ENCODE measurements around the gene NBEAL2. TPM values are rescaled to one million over a fixed set of nuclear protein-coding genes. Genes with fewer than 3 reads are reported as not detected.

Gene NBEAL2
- total and polyA plus RNA-seq, 2 donors (not counting 1 experiment from before 2014, with no cell fraction given) = 1.5 to 4.5 TPM

DNA sequence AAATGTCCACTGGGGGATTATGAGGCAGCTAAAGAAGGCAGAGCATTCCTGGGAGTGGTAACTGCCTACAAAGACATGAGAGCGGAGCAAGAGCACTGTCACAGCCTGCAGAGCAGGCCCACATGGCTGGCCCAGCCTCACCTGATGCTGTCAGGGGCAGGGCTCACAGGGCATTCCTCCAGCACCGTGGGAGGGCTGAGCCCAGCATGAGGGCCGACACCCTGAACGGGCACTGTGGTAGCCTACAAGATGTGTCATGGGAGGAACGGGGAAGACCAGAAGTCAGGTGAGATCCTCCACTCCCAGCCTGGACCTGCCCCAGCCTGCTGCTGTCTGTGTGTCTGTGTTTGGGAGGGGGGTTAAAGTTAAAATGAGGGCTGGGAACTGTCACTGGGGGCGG is 33.0 kb upstream of the NBEAL2 start:
- DNase-seq (ENCODE audit: low read depth in 2 of 2) = no peak
- H2AFZ ChIP-seq (ENCODE audit: low read length) = no peak overlapping the region
- no peaks in the 10 kb centered on the region for H3K27me3 ChIP-seq (ENCODE audit: control insufficient read depth, insufficient read depth, low read length)
- no peak overlapping the region for H3K4me3 ChIP-seq (replicated peaks in 1 of 4; ENCODE audit: control extremely low read depth in 1 of 4, insufficient read depth in 1 of 4, low read depth in 3 of 4, low read length in 4 of 4)
- H3K79me2 ChIP-seq (ENCODE audit: control insufficient read depth, insufficient read depth, low read length) = peaks cover 88% of the 10 kb centered on the region
- peaks cover 2% of the 10 kb centered on the region for H3K36me3 ChIP-seq (ENCODE audit: control insufficient read depth, insufficient read depth, low read length)
- H3K27ac ChIP-seq (ENCODE audit: insufficient read depth, low read length) = no peak overlapping the region
- no peaks in the 10 kb centered on the region for H3K9me3 ChIP-seq (ENCODE audit: control insufficient read depth, insufficient read depth, low read depth, low read length)
- no peak overlapping the region for H3K4me2 ChIP-seq (ENCODE audit: extremely low read depth, insufficient read depth, low read length)
- no peaks in the 10 kb centered on the region for H4K20me1 ChIP-seq (ENCODE audit: control insufficient read depth, extremely low read depth, insufficient read depth, low read length)
- no peak overlapping the region for H3K9ac ChIP-seq (ENCODE audit: insufficient read depth, low read length)
- no peak for TF ChIP-seq EZH2 (IDR thresholded peaks at IDR 0.05; ENCODE audit: low read length, missing control alignments)
- TF ChIP-seq, protein P1, sequence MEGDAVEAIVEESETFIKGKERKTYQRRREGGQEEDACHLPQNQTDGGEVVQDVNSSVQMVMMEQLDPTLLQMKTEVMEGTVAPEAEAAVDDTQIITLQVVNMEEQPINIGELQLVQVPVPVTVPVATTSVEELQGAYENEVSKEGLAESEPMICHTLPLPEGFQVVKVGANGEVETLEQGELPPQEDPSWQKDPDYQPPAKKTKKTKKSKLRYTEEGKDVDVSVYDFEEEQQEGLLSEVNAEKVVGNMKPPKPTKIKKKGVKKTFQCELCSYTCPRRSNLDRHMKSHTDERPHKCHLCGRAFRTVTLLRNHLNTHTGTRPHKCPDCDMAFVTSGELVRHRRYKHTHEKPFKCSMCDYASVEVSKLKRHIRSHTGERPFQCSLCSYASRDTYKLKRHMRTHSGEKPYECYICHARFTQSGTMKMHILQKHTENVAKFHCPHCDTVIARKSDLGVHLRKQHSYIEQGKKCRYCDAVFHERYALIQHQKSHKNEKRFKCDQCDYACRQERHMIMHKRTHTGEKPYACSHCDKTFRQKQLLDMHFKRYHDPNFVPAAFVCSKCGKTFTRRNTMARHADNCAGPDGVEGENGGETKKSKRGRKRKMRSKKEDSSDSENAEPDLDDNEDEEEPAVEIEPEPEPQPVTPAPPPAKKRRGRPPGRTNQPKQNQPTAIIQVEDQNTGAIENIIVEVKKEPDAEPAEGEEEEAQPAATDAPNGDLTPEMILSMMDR (conservative IDR thresholded peaks at IDR 0.05 in 1 of 2, IDR thresholded peaks at IDR 0.05 in 1 of 2; ENCODE audit: low read depth in 1 of 2, low read length in 2 of 2) = no peak
- H3K4me1 ChIP-seq (ENCODE audit: control insufficient read depth, extremely low read depth, insufficient read depth, low read length) = peaks cover 2% of the 10 kb centered on the region

DNA sequence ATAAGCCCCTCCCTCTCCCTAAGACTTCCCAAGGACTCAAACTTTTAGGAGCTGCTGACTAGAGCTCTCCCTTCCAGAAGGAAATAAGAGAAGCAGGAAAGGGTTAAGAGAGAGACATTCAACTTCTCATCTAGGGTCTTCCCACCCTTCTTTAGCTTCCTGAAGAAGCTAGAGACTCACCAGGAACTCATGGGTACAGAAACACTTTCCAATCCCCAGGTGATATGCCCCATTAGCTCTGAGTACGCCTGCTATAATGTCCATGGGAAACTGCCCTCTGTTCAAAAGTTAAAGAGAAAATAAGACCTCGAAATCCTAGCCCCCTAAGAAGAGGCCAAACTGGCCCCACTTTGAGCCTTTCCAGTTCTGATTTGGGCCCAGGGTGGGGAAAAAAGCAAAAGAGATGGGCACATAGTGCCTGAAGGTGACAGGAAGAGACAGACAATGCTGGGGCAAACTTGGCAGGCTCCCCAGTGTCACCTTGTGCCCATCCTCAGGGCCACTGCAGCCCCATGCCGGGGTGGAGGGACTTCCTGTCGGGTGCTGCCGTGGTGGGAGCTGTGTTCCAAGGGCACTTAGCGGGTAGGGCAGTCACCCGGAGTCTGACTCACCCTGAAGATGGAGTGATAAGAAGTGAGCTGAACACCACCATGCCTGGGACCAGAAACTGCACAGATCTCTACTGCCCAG is 32.5 kb upstream of the NBEAL2 start:
- Histone ChIP-seq H3K27ac (ENCODE audit: insufficient read depth, low read length) (no peak overlapping the region), H3K36me3 (ENCODE audit: control insufficient read depth, insufficient read depth, low read length) (peaks cover 2% of the 10 kb centered on the region), H3K9me3 (ENCODE audit: control insufficient read depth, insufficient read depth, low read depth, low read length) (no peaks in the 10 kb centered on the region), H3K4me1 (ENCODE audit: control insufficient read depth, extremely low read depth, insufficient read depth, low read length) (peaks cover 2% of the 10 kb centered on the region), H3K4me2 (ENCODE audit: extremely low read depth, insufficient read depth, low read length) (no peak overlapping the region), H3K27me3 (ENCODE audit: control insufficient read depth, insufficient read depth, low read length) (no peaks in the 10 kb centered on the region), H3K4me3 (replicated peaks in 1 of 4; ENCODE audit: control extremely low read depth in 1 of 4, insufficient read depth in 1 of 4, low read depth in 3 of 4, low read length in 4 of 4) (no peak overlapping the region), H4K20me1 (ENCODE audit: control insufficient read depth, extremely low read depth, insufficient read depth, low read length) (no peaks in the 10 kb centered on the region), H3K79me2 (ENCODE audit: control insufficient read depth, insufficient read depth, low read length) (peaks cover 85% of the 10 kb centered on the region), H2AFZ (ENCODE audit: low read length) (no peak overlapping the region), H3K9ac (ENCODE audit: insufficient read depth, low read length) (no peak overlapping the region)
- TF ChIP-seq, protein P1 (conservative IDR thresholded peaks at IDR 0.05 in 1 of 2, IDR thresholded peaks at IDR 0.05 in 1 of 2; ENCODE audit: low read depth in 1 of 2, low read length in 2 of 2) = no peak
- no peak for TF ChIP-seq EZH2 (IDR thresholded peaks at IDR 0.05; ENCODE audit: low read length, missing control alignments)
- DNase-seq (ENCODE audit: low read depth in 2 of 2) = peak; percentile 17 to 67

DNA sequence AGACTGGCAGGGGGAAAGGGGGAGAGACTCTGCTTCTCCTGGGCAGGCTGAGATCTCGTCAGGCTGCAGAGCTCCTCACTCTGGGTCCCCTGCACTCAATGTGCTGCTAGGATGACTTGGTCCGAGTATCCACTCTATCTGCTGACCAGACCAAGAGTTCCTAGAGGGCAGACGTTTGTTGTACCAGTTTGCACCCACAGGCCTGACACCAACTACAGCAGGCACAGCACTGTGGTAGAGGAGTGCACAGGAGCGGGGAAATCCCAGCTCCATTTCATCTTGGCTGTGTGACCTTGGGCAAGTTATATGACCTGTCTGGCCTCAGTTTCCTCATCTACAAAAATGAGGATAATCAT is 31.9 kb upstream of the NBEAL2 start:
- Histone ChIP-seq H3K27me3 (ENCODE audit: control insufficient read depth, insufficient read depth, low read length) (no peaks in the 10 kb centered on the region), H3K9ac (ENCODE audit: insufficient read depth, low read length) (no peak overlapping the region), H2AFZ (ENCODE audit: low read length) (no peak overlapping the region), H3K4me3 (replicated peaks in 1 of 4; ENCODE audit: control extremely low read depth in 1 of 4, insufficient read depth in 1 of 4, low read depth in 3 of 4, low read length in 4 of 4) (no peak overlapping the region), H3K9me3 (ENCODE audit: control insufficient read depth, insufficient read depth, low read depth, low read length) (no peaks in the 10 kb centered on the region), H4K20me1 (ENCODE audit: control insufficient read depth, extremely low read depth, insufficient read depth, low read length) (no peaks in the 10 kb centered on the region), H3K79me2 (ENCODE audit: control insufficient read depth, insufficient read depth, low read length) (peaks cover 85% of the 10 kb centered on the region), H3K36me3 (ENCODE audit: control insufficient read depth, insufficient read depth, low read length) (peaks cover 2% of the 10 kb centered on the region), H3K27ac (ENCODE audit: insufficient read depth, low read length) (no peak overlapping the region), H3K4me1 (ENCODE audit: control insufficient read depth, extremely low read depth, insufficient read depth, low read length) (peaks cover 2% of the 10 kb centered on the region), H3K4me2 (ENCODE audit: extremely low read depth, insufficient read depth, low read length) (no peak overlapping the region)
- DNase-seq (ENCODE audit: low read depth in 2 of 2) = no peak
- TF ChIP-seq EZH2 (IDR thresholded peaks at IDR 0.05; ENCODE audit: low read length, missing control alignments) = no peak

Measured in fibroblast of lung (primary cell).